GM18870 (cell line): ENCODE results near the gene MFSD11.
"Not testable (repeated sequence)": the region's sequence is repeated elsewhere in the genome, so short reads cannot be mapped to it uniquely, and the experiment has no call there.

Experiments
- ATAC-seq: cut with Tn5 transposase; IDR thresholded peaks from one replicate; pipeline ENCODE4 v1.9.1; 2021; ENCODE audit warnings: moderate library complexity; ENCODE audit not compliant: unreplicated experiment

MFSD11 gene

DNA sequence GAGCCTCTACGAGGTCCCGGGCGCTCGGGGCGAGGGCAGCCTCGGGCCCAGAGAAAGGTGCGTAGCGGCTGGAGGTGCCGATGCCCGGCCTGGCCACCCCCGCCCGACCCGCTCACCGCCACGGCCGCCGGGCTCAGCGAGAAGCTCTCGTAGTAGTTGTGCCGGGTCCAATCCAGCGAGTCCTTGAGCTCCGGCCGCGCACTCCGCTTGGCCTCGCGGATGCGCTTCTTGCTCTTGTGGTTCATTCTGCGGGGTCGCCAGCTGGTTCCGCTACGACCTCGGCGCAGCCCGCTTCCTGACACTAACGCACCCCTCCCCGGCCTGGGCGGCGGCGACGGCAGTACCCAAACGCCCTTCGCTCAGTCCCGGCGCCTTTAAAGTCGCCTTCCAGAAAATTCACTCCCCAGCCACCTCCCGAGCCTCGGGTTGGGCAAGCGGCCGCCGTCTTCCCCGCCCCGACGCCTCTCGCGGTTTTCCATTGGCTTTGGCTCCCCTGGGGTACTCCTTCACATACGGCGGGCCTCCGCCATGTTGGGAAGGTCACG, 11.6 kb upstream of the MFSD11 start, which contains the start of gene JMJD6:
JMJD6 (minus strand) TSS at position 376 of the 545 bp plus-strand sequence; CDS start at position 245, 131 bp downstream.
- ATAC-seq: peak; percentile 77

DNA sequence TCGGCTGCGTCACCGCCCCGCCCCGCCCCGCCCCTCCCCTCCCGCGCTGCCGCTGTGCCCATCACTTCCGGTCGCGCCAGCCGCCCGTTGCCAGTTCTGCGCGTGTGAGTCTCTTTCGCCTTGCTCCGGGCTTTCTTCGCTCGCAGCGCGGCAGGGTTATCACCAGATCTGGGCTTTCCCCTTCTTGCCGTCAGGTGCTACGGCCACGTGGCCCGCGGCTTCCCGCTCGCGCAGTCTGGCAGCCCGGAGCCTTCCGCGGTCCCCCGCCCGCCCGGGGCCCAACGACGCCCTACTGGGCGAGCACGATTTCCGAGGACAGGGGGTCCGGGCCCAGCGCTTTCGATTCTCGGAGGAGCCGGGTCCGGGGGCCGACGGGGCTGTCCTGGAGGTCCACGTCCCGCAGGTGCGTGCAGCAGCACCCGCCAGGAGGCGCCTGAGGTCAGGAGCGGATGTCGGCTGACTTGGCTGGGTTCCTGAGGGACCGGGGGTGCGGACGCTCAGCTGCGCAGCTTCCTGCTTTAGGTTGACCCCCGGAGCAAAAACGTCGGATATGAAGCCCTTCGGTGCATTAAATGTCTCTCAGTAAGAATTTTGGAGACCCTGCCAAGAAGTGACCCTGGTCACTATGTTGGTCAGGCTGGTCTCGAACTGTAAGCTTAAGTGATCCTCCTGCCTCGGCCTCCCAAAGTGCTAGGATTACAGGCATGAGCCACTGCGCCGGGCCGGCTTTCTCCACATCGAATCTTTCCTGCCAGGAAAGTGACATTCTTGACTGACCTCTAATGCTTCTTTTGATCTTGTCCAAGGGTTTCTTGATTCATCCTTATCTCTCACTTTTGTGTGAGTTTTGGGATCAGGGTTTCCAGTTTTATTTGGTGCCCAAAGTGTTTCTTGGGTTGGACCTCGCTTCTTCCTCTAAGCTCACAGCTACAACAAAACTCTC, 10.9 kb upstream of the MFSD11 start, which contains the start of gene METTL23:
METTL23 (plus strand) TSS at position 64 of the 943 bp plus-strand sequence. CDS start 2,872 bp downstream, outside the sequence.
- peak; percentile 38 for ATAC-seq

GRCh38 chr17:76727745-76728456, 10.0 kb upstream of the MFSD11 start:
- ATAC-seq: no peak

GRCh38 chr17:76731800-76732733, 5.9 kb upstream of the MFSD11 start:
- not testable (repeated sequence) for ATAC-seq

- no peak for ATAC-seq
Measured at GRCh38 chr17:76732734-76733617, 4.9 kb upstream of the MFSD11 start.

DNA sequence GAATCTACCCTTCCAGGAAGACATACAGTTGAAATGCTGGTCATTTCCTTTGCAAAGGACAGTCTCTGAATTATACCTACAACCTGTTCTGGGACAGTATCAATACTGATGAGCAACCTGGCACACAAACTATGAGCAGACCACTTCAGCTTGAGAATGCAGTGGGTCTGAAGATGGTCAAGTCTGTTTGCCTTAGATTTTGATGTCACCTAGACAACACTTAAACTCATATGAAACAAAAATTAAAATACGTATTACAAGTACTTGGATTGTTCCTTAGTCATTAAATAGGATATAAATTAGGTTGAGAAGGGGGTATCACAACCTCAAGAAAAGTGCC, 4.3 kb upstream of the MFSD11 start:
- ATAC-seq: no peak

DNA sequence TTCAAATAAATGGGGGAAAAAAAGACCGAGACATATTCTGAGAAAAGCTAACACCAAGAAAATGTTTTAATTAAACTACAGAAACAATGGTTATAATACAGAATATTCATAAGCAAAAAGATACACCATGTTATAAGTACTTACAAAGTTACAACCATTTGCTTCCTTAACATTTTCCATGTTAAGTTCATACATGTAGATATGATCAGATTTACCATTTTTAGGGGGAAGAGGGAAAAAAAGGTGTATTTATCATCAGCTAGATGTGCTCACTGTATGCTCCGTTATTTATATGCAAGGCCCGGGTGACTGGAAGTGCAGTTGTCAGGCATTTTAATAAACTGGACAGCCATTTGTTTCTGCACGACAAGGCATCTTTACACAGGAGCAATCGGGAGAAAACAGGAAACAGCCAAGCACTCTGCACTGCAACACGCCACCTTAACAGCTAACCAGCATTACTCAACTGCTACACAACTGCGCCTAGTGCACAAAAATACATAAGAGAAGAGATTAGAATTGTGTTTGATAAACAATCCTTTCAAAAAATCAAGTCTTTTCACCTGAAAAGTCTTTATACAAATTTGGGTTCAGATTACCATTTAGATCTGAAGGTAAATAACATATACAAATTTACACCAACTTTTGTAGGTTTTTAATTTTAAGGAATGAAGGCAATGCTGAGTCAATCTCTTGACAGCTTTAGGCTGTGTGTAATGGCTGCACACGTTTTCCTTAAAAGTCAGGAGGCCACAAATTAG, 3.7 kb upstream of the MFSD11 start:
- no peak for ATAC-seq

DNA sequence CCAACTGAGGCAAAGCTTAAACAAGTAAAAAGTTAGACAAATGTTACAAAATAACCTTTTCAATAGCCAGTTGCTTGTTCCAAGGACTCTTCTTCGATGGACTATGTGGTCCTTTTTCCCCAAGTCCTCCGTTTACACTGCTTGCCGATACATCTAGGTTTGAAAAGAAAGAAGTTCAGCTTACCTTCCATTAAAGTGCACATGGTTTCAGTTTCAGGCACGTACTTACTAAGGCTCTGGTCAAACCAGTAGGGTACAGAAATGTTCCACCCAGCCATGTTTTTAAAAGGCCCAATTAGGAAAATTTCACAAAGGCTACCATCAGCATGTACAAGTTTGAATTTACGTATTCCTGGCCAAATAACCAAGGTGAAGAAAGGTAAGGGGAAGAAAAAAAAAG, 2.9 kb upstream of the MFSD11 start:
- no peak for ATAC-seq

DNA sequence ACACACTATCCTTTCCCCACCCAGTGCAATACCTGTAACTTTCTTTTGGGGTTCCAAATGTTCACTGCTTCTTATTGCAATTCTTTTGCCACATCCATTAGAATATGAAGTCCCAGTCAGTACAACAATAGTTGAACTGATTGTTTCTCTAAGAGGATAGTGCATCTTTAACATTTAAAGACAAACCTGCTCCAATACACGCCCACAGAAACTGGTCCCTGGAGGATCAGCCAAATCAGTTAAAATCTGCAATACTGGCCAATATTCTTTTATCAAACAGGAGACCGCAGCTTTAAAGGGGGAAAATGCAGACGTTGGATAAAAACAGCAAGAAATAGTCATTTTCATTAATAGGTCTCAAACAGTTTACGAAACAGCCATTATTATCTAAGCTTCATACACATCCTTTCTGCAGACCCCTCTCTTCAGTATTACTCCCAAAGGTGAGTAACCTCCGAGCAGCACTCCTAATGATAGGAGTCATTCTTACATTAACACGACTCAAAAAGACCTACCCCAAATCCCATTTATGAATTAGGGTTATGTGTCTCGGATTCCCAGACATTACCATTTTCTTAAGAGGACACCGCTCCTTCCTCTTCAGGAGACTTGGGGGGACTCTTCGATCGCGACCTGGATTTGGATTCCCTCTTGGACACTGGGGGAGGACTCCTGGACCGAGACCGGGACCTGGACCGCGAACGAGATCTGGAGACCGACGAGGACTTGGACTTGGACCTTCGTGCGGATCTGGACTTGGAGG, 2.2 kb upstream of the MFSD11 start:
- no peak for ATAC-seq

- no peak for ATAC-seq
Measured at GRCh38 chr17:76736349-76737081, 1.4 kb upstream of the MFSD11 start.

DNA sequence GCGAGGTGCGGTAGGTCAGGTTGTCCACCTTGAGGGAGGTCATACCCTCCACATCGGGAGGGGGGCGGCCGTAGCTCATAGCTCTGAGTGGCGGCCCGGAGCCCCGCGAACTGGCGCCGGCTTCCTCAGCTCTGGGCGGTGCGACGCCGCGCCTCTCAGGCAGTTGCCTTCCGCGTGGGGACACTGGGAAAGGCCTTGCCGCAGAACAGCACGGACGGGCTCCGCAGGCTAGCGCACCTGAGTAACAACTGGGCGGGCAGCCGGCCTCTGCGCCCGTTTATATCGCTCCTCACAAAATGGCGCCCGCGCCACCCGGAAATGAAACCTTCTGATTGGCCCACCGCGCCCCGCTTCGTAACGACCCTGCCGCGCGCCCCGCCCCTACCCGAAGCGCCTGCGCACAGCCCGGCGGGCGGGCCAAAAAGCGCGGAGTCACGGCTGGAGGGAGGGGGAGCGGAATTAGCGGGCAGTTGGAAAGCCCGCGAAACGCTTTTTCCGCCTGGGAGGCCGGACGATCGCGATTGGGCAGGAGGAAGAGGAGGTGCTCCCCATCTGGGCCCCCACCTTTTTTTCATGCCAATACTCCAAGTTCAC, 740 bp upstream of the MFSD11 start, which contains the start of gene SRSF2:
SRSF2 (minus strand) TSS at position 250 of the 594 bp plus-strand sequence; CDS start at position 79, 171 bp downstream.
- ATAC-seq: peak; percentile 72

DNA sequence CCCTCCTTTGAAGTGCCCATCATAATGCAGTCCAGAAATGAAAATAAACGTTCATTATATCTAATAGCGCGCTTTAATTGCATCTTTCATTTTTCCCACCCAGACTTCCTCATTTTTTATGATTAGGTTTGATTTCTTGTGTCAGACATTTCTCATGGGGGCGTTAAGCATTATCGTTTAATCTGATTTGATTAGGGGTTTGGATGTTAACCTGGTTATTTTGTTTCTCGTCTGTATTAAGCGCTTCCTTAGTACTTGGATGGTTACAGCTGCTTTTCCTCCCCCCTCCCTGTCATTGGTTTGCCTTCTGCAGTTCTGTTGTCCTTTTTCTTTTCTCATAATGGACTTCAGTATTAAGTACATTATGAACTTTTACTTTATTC, 540 bp downstream of the MFSD11 start:
- ATAC-seq: no peak

GRCh38 chr17:76739568-76740115, 1.7 kb downstream of the MFSD11 start:
- ATAC-seq: not testable (repeated sequence)

GRCh38 chr17:76740329-76741118, 2.6 kb downstream of the MFSD11 start:
- no peak for ATAC-seq

GRCh38 chr17:76742958-76743357, 5.0 kb downstream of the MFSD11 start:
- no peak for ATAC-seq

DNA sequence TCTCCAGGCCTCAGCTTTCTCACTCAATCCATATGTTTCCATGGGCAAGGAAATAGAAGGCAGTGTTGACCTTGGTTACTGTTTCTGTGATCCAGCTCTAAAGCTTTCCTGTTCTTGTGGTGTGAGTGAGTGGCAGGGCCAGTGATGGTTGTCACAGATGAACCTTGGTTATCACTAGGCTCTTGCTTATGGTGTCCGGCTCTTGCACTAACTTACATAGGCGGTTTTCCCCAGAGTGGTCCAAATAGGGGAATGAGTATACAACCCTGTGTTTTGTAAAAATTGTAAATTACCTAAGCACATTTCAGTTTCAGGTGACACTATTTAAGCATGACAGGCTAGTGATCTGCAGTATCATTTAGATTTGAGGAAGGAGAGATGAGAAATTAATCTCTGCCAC, 6.8 kb downstream of the MFSD11 start:
- ATAC-seq: no peak
